WTC11 (cell line): Measurements from ENCODE around the gene NUDT3. TPM values are rescaled to one million over a fixed set of nuclear protein-coding genes. Genes with fewer than 3 reads are reported as not detected.

Source experiments
- ATAC-seq: fragments of 200-7000 bp; cut with Tn5 transposase; 2 replicates; pipeline ENCODE4 v1.10.0; 2021; ENCODE audit warnings: mild to moderate bottlenecking, moderate library complexity
- CTCF ChIA-PET: fragments of 300-600 bp; sonication (Branson Sonifier 250); formaldehyde crosslinking; loops from one replicate; lab custom pipeline; 2021; ENCODE audit warnings: antibody characterized with exemption; lab: Charles Lee
- POLR2A ChIA-PET: fragments of 350-600 bp; sonication (Branson Sonifier 250); formaldehyde crosslinking; loops from one replicate; lab custom pipeline; 2021; ENCODE audit warnings: antibody characterized with exemption; lab: Charles Lee
- DNase-seq: peaks from one replicate; pipeline ENCODE4 v3.0.0; 2021; ENCODE audit warnings: low spot score
- H3K27ac Mint-ChIP-seq: 2 replicates; pipeline ENCODE4 v1.8.0; 2021; ENCODE audit warnings: mixed read lengths
- H3K27me3 Mint-ChIP-seq: 2 replicates; pipeline ENCODE4 v1.8.0; 2021; ENCODE audit warnings: low read depth, mild to moderate bottlenecking, moderate library complexity, mixed read lengths
- H3K36me3 Mint-ChIP-seq: 2 replicates; pipeline ENCODE4 v1.8.0; 2021; ENCODE audit warnings: mixed read lengths
- H3K4me1 Mint-ChIP-seq: 2 replicates; pipeline ENCODE4 v1.8.0; 2022; ENCODE audit warnings: mixed read lengths
- H3K4me3 Mint-ChIP-seq: 2 replicates; pipeline ENCODE4 v1.8.0; 2021; ENCODE audit warnings: mild to moderate bottlenecking, moderate library complexity, mixed read lengths
- H3K9me3 Mint-ChIP-seq: 2 replicates; pipeline ENCODE4 v1.8.0; 2021; ENCODE audit warnings: mixed read lengths
- GABPB1 ChIP-seq: sonication (generic); formaldehyde crosslinking; IDR thresholded peaks from 2 replicates; pipeline ENCODE4 v1.8.1; 2023; ENCODE audit warnings: mild to moderate bottlenecking, missing genetic modification reagents
- JAZF1 ChIP-seq: fragments of 250-450 bp; sonication (Bioruptor Pico); IDR thresholded peaks from 2 replicates; pipeline ENCODE4 v1.9.0; 2021; ENCODE audit warnings: moderate library complexity, mild to moderate bottlenecking, inconsistent platforms
- MYBL2 ChIP-seq: sonication (generic); formaldehyde crosslinking; IDR thresholded peaks from 2 replicates; pipeline ENCODE4 v1.8.1; 2023; ENCODE audit warnings: mild to moderate bottlenecking, moderate library complexity, missing genetic modification reagents
- NFE2L1 ChIP-seq: sonication (generic); formaldehyde crosslinking; IDR thresholded peaks from 2 replicates; pipeline ENCODE4 v1.8.1; 2023; ENCODE audit warnings: missing genetic modification reagents
- RORB ChIP-seq: fragments of 250-450 bp; sonication (Bioruptor Pico); IDR thresholded peaks from 2 replicates; pipeline ENCODE4 v1.9.0; 2021; ENCODE audit warnings: mild to moderate bottlenecking
- TEAD4 ChIP-seq: sonication (generic); formaldehyde crosslinking; IDR thresholded peaks from 2 replicates; pipeline ENCODE4 v1.8.0; 2022; ENCODE audit warnings: mild to moderate bottlenecking, missing genetic modification reagents
- ZNF232 ChIP-seq: sonication (generic); formaldehyde crosslinking; IDR thresholded peaks from 2 replicates; pipeline ENCODE4 v1.8.0; 2022; ENCODE audit warnings: mild to moderate bottlenecking, missing genetic modification reagents
- ZNF317 ChIP-seq: sonication (generic); formaldehyde crosslinking; IDR thresholded peaks from 2 replicates; pipeline ENCODE4 v1.8.1; 2023; ENCODE audit warnings: low read depth, mild to moderate bottlenecking, moderate library complexity, missing genetic modification reagents, borderline replicate concordance
- ZNF396 ChIP-seq: fragments of 250-450 bp; sonication (Bioruptor Pico); IDR thresholded peaks from 2 replicates; pipeline ENCODE4 v1.8.0; 2021; ENCODE audit warnings: mild to moderate bottlenecking, moderate library complexity, borderline replicate concordance
- ZNF423 ChIP-seq: fragments of 250-450 bp; sonication (Bioruptor Pico); IDR thresholded peaks from 2 replicates; pipeline ENCODE4 v2.1.2; 2022; ENCODE audit warnings: mild to moderate bottlenecking, moderate library complexity
- total RNA-seq: library from RNA; stranded (reverse); gene quantifications from 3 replicates; pipeline ENCODE4 v1.2.3, GENCODE V29; 2021
- TF ChIP-seq, protein P1 (sequence below): fragments of 250-450 bp; sonication (Bioruptor Pico); conservative IDR thresholded peaks from 2 replicates; pipeline ENCODE4 v1.9.0; 2021; ENCODE audit warnings: mild to moderate bottlenecking
- TF ChIP-seq, protein P2 (sequence below): sonication (generic); formaldehyde crosslinking; conservative IDR thresholded peaks from 2 replicates; pipeline ENCODE4 v1.8.1; 2022; ENCODE audit warnings: mild to moderate bottlenecking, missing genetic modification reagents
- TF ChIP-seq, protein P3 (sequence below): sonication (generic); formaldehyde crosslinking; IDR thresholded peaks from 2 replicates; pipeline ENCODE4 v1.8.0; 2022; ENCODE audit warnings: mild to moderate bottlenecking, missing genetic modification reagents
- TF ChIP-seq, protein P4 (sequence below): sonication (generic); formaldehyde crosslinking; IDR thresholded peaks from 2 replicates; pipeline ENCODE4 v1.8.1; 2023; ENCODE audit warnings: mild to moderate bottlenecking, missing genetic modification reagents, moderate library complexity
- TF ChIP-seq, protein P5 (sequence below): fragments of 250-450 bp; sonication (Bioruptor Pico); IDR thresholded peaks from 2 replicates; pipeline ENCODE4 v1.9.0; 2021; ENCODE audit warnings: mild to moderate bottlenecking
- TF ChIP-seq, protein P6 (sequence below): sonication (generic); formaldehyde crosslinking; IDR thresholded peaks from 2 replicates; pipeline ENCODE4 v1.8.1; 2022; ENCODE audit warnings: missing genetic modification reagents, borderline replicate concordance
- TF ChIP-seq, protein P7 (sequence below): fragments of 250-450 bp; sonication (Bioruptor Pico); IDR thresholded peaks from 2 replicates; pipeline ENCODE4 v1.9.0; 2021; ENCODE audit warnings: mild to moderate bottlenecking
- TF ChIP-seq, protein P8 (sequence below): sonication (generic); formaldehyde crosslinking; IDR thresholded peaks from 2 replicates; pipeline ENCODE4 v1.8.0; 2023; ENCODE audit warnings: missing genetic modification reagents

Gene NUDT3
- total RNA-seq, 1 experiment from 2014 or later, result 30.0 TPM

DNA sequence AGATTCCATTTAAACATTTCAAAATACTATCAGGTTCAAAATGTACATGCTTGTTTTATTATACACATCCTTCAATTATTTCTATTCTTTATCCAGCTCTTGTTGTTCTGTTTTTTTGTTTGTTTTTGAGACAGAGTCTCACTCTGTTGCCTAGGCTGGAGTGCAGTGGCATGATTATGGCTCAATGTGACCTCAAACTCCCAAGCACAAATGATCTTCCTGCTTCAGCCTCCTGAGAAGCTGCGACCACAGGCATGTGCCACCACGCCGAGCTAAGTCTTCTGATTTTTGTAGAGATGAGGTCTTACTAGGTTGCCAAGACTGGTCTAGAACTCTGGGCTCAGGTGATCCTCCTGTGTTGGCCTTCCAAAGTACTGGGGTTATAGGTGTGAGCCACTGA, 99.5 kb downstream of the NUDT3 start:
- no peaks in the 10 kb centered on the region for H3K4me1 Mint-ChIP-seq
- no peak overlapping the region for H3K4me3 Mint-ChIP-seq
- DNase-seq, result no peak
- TF ChIP-seq JAZF1, result no peak
- TF ChIP-seq, protein P1, sequence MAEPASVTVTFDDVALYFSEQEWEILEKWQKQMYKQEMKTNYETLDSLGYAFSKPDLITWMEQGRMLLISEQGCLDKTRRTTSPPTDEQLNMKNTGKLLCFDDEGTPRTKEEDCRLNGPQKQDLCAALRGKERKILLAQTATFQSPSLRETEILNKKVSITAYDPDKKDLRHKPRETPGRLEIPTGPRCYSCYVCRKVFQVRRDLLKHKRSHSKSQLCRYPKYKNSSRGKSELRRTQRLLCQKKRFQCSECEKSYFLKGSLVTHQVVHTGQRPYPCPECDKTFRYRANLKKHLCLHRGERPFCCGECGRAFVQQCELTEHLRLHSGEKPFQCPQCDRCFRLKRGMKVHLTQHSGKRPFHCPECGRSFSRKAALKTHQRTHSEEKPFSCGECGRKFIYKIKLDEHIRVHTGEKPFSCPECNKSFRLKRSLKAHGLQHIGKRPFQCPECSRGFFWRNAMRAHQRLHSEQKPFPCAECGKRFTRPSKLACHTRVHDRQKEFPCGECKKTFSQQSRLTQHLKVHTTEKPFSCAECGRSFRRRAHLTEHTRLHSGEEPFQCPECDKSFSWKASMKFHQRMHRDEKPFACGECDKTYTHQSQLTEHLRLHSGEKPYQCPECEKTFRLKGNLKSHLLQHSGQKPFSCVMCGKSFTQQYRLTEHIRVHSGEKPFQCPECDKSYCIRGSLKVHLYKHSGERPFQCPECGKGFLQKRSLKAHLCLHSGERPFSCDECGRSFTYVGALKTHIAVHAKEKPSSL (CRISPR knock-in tag), result no peak
- TF ChIP-seq MYBL2 (CRISPR knock-in tag), result no peak
- TF ChIP-seq RORB (CRISPR knock-in tag), result no peak
- no peak for TF ChIP-seq NFE2L1
- no peak for TF ChIP-seq ZNF423 (CRISPR knock-in tag)
- H3K36me3 Mint-ChIP-seq, result peaks cover 22% of the 10 kb centered on the region
- ChIA-PET CTCF (interaction anchor here (0.6 kb wide), 1 partner anchor 130 kb away, joined by 3 read pairs; no protein-coding TSS in a partner anchor), POLR2A (no interaction called here)
- H3K27ac Mint-ChIP-seq, result no peak overlapping the region
- no peaks in the 10 kb centered on the region for H3K9me3 Mint-ChIP-seq
- no peaks in the 10 kb centered on the region for H3K27me3 Mint-ChIP-seq
- ATAC-seq, result no peak

DNA sequence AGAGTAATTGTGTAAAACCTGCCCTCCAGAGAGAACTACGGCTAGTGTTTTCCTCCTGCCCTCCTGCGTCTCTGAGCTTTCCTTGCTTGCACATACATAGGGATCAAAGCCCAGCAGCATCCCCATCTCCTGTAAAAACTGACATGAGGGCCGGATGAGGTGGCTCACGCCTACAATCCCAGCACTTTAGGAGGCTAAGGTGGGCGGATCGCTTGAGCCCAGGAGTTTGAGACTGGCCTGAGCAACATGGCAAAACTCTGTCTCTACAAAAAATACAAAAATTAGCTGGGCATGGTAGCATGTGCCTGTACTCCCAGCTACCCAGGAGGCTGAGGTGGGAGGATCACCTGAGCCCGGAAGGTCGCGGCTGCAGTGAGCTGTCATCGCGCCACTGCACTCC, 103.3 kb downstream of the NUDT3 start:
- no peaks in the 10 kb centered on the region for H3K27me3 Mint-ChIP-seq
- ChIA-PET CTCF (interaction anchor here (0.6 to 1.0 kb wide), 3 partner anchors 40 to 173 kb away, joined by 3 read pairs; no protein-coding TSS in a partner anchor), POLR2A (no interaction called here)
- H3K27ac Mint-ChIP-seq, result no peak overlapping the region
- TF ChIP-seq ZNF396, result no peak
- no peak for TF ChIP-seq ZNF317 (CRISPR knock-in tag)
- TF ChIP-seq ZNF232 (CRISPR knock-in tag), result no peak
- no peak for TF ChIP-seq GABPB1 (CRISPR knock-in tag)
- TF ChIP-seq JAZF1, result no peak
- TF ChIP-seq TEAD4 (CRISPR knock-in tag), result no peak
- TF ChIP-seq, protein P2, sequence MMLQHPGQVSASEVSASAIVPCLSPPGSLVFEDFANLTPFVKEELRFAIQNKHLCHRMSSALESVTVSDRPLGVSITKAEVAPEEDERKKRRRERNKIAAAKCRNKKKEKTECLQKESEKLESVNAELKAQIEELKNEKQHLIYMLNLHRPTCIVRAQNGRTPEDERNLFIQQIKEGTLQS (CRISPR knock-in tag), result no peak
- TF ChIP-seq, protein P3, sequence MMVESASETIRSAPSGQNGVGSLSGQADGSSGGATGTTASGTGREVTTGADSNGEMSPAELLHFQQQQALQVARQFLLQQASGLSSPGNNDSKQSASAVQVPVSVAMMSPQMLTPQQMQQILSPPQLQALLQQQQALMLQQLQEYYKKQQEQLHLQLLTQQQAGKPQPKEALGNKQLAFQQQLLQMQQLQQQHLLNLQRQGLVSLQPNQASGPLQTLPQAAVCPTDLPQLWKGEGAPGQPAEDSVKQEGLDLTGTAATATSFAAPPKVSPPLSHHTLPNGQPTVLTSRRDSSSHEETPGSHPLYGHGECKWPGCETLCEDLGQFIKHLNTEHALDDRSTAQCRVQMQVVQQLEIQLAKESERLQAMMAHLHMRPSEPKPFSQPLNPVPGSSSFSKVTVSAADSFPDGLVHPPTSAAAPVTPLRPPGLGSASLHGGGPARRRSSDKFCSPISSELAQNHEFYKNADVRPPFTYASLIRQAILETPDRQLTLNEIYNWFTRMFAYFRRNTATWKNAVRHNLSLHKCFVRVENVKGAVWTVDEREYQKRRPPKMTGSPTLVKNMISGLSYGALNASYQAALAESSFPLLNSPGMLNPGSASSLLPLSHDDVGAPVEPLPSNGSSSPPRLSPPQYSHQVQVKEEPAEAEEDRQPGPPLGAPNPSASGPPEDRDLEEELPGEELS, result no peak
- TF ChIP-seq, protein P4, sequence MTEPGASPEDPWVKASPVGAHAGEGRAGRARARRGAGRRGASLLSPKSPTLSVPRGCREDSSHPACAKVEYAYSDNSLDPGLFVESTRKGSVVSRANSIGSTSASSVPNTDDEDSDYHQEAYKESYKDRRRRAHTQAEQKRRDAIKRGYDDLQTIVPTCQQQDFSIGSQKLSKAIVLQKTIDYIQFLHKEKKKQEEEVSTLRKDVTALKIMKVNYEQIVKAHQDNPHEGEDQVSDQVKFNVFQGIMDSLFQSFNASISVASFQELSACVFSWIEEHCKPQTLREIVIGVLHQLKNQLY, result no peak
- ATAC-seq (no peak), DNase-seq (no peak)
- H3K4me3 Mint-ChIP-seq, result no peak overlapping the region
- peaks cover 24% of the 10 kb centered on the region for H3K36me3 Mint-ChIP-seq
- H3K4me1 Mint-ChIP-seq, result no peaks in the 10 kb centered on the region
- H3K9me3 Mint-ChIP-seq, result no peaks in the 10 kb centered on the region

DNA sequence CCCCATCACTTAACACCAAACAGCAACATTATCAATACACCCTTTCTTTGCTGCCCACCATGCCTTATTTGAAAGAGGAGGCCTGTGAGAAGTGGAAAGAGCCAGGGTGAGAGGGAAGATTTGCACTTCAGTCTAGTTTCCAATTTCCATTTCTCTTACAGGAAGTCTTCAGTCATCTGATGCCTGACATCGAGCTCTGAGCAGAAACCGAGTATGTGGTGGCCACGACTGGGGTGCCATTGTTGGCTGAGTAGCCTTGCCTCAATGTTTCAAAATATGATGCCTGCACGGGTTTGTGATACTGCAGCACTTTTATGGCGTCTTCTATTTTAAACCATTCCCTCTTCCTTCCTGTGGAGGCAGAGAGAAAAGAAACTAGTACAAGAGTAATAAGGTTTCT, 103.9 kb downstream of the NUDT3 start:
- Mint-ChIP-seq H3K4me3 (no peak overlapping the region), H3K4me1 (no peaks in the 10 kb centered on the region), H3K36me3 (peaks cover 20% of the 10 kb centered on the region), H3K27ac (no peak overlapping the region), H3K27me3 (no peaks in the 10 kb centered on the region), H3K9me3 (no peaks in the 10 kb centered on the region)
- CTCF ChIA-PET, result interaction anchor here (0.7 to 1.0 kb wide), 2 partner anchors 39 to 125 kb away, joined by 3 read pairs; no protein-coding TSS in a partner anchor
- POLR2A ChIA-PET, result no interaction called here
- DNase-seq (no peak), ATAC-seq (no peak)
- TF ChIP-seq, protein P5, sequence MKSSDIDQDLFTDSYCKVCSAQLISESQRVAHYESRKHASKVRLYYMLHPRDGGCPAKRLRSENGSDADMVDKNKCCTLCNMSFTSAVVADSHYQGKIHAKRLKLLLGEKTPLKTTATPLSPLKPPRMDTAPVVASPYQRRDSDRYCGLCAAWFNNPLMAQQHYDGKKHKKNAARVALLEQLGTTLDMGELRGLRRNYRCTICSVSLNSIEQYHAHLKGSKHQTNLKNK (CRISPR knock-in tag), result no peak
- TF ChIP-seq, protein P3, result no peak
- TF ChIP-seq, protein P6, sequence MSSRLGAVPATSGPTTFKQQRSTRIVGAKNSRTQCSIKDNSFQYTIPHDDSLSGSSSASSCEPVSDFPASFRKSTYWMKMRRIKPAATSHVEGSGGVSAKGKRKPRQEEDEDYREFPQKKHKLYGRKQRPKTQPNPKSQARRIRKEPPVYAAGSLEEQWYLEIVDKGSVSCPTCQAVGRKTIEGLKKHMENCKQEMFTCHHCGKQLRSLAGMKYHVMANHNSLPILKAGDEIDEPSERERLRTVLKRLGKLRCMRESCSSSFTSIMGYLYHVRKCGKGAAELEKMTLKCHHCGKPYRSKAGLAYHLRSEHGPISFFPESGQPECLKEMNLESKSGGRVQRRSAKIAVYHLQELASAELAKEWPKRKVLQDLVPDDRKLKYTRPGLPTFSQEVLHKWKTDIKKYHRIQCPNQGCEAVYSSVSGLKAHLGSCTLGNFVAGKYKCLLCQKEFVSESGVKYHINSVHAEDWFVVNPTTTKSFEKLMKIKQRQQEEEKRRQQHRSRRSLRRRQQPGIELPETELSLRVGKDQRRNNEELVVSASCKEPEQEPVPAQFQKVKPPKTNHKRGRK (CRISPR knock-in tag), result no peak
- no peak for TF ChIP-seq TEAD4 (CRISPR knock-in tag)
- TF ChIP-seq, protein P7, sequence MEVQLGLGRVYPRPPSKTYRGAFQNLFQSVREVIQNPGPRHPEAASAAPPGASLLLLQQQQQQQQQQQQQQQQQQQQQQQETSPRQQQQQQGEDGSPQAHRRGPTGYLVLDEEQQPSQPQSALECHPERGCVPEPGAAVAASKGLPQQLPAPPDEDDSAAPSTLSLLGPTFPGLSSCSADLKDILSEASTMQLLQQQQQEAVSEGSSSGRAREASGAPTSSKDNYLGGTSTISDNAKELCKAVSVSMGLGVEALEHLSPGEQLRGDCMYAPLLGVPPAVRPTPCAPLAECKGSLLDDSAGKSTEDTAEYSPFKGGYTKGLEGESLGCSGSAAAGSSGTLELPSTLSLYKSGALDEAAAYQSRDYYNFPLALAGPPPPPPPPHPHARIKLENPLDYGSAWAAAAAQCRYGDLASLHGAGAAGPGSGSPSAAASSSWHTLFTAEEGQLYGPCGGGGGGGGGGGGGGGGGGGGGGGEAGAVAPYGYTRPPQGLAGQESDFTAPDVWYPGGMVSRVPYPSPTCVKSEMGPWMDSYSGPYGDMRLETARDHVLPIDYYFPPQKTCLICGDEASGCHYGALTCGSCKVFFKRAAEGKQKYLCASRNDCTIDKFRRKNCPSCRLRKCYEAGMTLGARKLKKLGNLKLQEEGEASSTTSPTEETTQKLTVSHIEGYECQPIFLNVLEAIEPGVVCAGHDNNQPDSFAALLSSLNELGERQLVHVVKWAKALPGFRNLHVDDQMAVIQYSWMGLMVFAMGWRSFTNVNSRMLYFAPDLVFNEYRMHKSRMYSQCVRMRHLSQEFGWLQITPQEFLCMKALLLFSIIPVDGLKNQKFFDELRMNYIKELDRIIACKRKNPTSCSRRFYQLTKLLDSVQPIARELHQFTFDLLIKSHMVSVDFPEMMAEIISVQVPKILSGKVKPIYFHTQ (CRISPR knock-in tag), result no peak
- TF ChIP-seq, protein P8, sequence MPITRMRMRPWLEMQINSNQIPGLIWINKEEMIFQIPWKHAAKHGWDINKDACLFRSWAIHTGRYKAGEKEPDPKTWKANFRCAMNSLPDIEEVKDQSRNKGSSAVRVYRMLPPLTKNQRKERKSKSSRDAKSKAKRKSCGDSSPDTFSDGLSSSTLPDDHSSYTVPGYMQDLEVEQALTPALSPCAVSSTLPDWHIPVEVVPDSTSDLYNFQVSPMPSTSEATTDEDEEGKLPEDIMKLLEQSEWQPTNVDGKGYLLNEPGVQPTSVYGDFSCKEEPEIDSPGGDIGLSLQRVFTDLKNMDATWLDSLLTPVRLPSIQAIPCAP (CRISPR knock-in tag), result no peak
